Panc1 (cell line): ENCODE measurements around the gene TTC3. TPM values are rescaled to one million over a fixed set of nuclear protein-coding genes. Genes with fewer than 3 reads are reported as not detected.

Experiments used
- ATAC-seq: fragments of 200-7000 bp; cut with Tn5 transposase; 2 replicates; pipeline ENCODE4 v1.9.1; 2020; ENCODE audit warnings: mild to moderate bottlenecking, moderate library complexity
- BruUV-seq: library from RNA; stranded (reverse); fragments of 400-500 nt; replicated peaks from 2 replicates; lab custom pipeline; 2021; lab: Mats Ljungman, UMichigan
- CTCF ChIA-PET: fragments of 300-600 bp; sonication (Branson Sonifier 250); formaldehyde crosslinking; loops from one replicate; lab custom pipeline; 2022; ENCODE audit warnings: antibody characterized with exemption; lab: Charles Lee
- POLR2A ChIA-PET: fragments of 300-600 bp; sonication (Branson Sonifier 250); formaldehyde crosslinking; loops from one replicate; lab custom pipeline; 2022; ENCODE audit warnings: antibody characterized with exemption; lab: Charles Lee
- DNase-seq: peaks from one replicate; pipeline ENCODE4 v3.0.0-alpha.2; 2010; ENCODE audit warnings: low read depth, low spot score
- H3K27ac ChIP-seq: 2 replicates; pipeline ENCODE4 v1.5.1; 2011; ENCODE audit warnings: mild to moderate bottlenecking, low read length, inconsistent platforms
- H3K27me3 ChIP-seq: fragments of 200-500 bp; sonication (Bioruptor generic); 2 replicates; pipeline ENCODE4 v1.6.0; 2014; ENCODE audit warnings: low read length, inconsistent platforms; ENCODE audit not compliant: control insufficient read depth, insufficient read depth
- H3K36me3 ChIP-seq: fragments of 200-500 bp; sonication (Bioruptor generic); 2 replicates; pipeline ENCODE4 v1.5.1; 2014; ENCODE audit warnings: inconsistent platforms, mild to moderate bottlenecking, low read length, moderate library complexity; ENCODE audit not compliant: control insufficient read depth, insufficient read depth
- H3K4me1 ChIP-seq: 2 replicates; pipeline ENCODE4 v1.5.1; 2011; ENCODE audit warnings: inconsistent platforms, mild to moderate bottlenecking, low read length, moderate library complexity; ENCODE audit not compliant: control insufficient read depth, insufficient read depth
- H3K4me3 ChIP-seq, 2 experiments: 2 replicates each; pipeline ENCODE4 v1.5.1; 2011 to 2012; ENCODE audit warnings: low read depth in 2 of 2, low read length in 2 of 2, mild to moderate bottlenecking in 2 of 2, inconsistent platforms in 1 of 2, moderate library complexity in 1 of 2
- H3K9me3 ChIP-seq: fragments of 200-500 bp; sonication (Bioruptor generic); 2 replicates; pipeline ENCODE4 v1.5.1; 2014; ENCODE audit warnings: low read depth, mild to moderate bottlenecking, inconsistent platforms, low read length, moderate library complexity; ENCODE audit not compliant: control insufficient read depth, insufficient read depth
- POLR2AphosphoS5 ChIP-seq: IDR thresholded peaks from 2 replicates; pipeline ENCODE4 v1.6.1; 2012; ENCODE audit warnings: mild to moderate bottlenecking, low read depth, low read length, moderate library complexity
- SIN3A ChIP-seq: IDR thresholded peaks from 2 replicates; pipeline ENCODE4 v1.6.1; 2012; ENCODE audit warnings: low read depth, mild to moderate bottlenecking, low read length, moderate library complexity, borderline replicate concordance; ENCODE audit not compliant: insufficient read depth
- TCF7L2 ChIP-seq: IDR thresholded peaks from 2 replicates; pipeline ENCODE4 v1.6.1; 2011; ENCODE audit warnings: mild to moderate bottlenecking, low read depth, low read length, inconsistent platforms
- in situ Hi-C: cut with HindIII; loops from 2 replicates; pipeline ENCODE4 v1.10.0; 2016; ENCODE audit warnings: low sequenced_read_pairs, low pct_unique_long_range_greater_than_20kb
- intact Hi-C: fragments of 100-400 bp; cut with micrococcal nuclease; formaldehyde crosslinking; loops from one replicate; pipeline ENCODE4 v1.10.0; 2022; ENCODE audit not compliant: unreplicated experiment
- total RNA-seq: library from RNA; stranded (reverse); gene quantifications from one replicate; pipeline ENCODE4 v1.2.1, GENCODE V29; 2021; ENCODE audit not compliant: unreplicated experiment
- TF ChIP-seq, protein P1 (sequence below), 2 experiments: IDR thresholded peaks; 2 replicates each; pipeline ENCODE4 v1.6.1; 2011 to 2012; ENCODE audit warnings: low read depth in 2 of 2, control low read depth in 1 of 2, low read length in 1 of 2, mild to moderate bottlenecking in 1 of 2, moderate library complexity in 1 of 2; ENCODE audit not compliant: insufficient read depth in 1 of 2
- TF ChIP-seq, protein P2 (sequence below): fragments of 450-650 bp; IDR thresholded peaks from 2 replicates; pipeline ENCODE4 v1.5.1; 2017; ENCODE audit warnings: mild to moderate bottlenecking

Gene TTC3
- total RNA-seq, 1 experiment from 2014 or later = 83.0 TPM

DNA sequence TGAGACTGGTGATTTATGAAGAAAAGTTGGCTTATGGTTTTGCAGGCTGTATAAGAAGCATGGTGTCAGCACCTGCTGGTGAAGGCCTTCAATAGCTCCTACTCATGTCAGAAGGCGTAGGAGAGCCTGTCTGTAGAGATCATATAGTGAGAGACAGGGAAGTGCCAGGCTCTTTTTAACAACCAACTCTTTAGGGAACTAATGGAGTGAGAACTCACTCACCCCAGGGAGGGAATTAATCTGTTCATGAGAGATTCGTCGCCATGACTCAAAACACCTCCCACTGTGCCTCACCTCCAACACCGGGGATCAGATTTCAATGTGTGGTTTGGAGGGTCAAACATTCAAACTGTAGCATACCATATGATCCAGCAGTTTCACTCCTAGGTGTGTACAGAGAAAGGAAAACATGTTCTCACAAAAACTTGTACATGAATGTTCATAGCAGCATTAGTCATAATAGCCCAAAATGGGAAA is 72.6 kb downstream of the TTC3 start:
- Histone ChIP-seq H3K4me1 (no peaks in the 10 kb centered on the region), H3K27ac (no peak overlapping the region), H3K27me3 (no peaks in the 10 kb centered on the region), H3K36me3 (peaks cover 2% of the 10 kb centered on the region; the same call in 1 of the 2 replicates), H3K9me3 (no peaks in the 10 kb centered on the region), H3K4me3 (no peak overlapping the region)
- in situ Hi-C loops (no loop called here), intact Hi-C loops (no loop called here)
- TF ChIP-seq TCF7L2 (no peak), POLR2AphosphoS5 (no peak), SIN3A (no peak)
- TF ChIP-seq, protein P1, sequence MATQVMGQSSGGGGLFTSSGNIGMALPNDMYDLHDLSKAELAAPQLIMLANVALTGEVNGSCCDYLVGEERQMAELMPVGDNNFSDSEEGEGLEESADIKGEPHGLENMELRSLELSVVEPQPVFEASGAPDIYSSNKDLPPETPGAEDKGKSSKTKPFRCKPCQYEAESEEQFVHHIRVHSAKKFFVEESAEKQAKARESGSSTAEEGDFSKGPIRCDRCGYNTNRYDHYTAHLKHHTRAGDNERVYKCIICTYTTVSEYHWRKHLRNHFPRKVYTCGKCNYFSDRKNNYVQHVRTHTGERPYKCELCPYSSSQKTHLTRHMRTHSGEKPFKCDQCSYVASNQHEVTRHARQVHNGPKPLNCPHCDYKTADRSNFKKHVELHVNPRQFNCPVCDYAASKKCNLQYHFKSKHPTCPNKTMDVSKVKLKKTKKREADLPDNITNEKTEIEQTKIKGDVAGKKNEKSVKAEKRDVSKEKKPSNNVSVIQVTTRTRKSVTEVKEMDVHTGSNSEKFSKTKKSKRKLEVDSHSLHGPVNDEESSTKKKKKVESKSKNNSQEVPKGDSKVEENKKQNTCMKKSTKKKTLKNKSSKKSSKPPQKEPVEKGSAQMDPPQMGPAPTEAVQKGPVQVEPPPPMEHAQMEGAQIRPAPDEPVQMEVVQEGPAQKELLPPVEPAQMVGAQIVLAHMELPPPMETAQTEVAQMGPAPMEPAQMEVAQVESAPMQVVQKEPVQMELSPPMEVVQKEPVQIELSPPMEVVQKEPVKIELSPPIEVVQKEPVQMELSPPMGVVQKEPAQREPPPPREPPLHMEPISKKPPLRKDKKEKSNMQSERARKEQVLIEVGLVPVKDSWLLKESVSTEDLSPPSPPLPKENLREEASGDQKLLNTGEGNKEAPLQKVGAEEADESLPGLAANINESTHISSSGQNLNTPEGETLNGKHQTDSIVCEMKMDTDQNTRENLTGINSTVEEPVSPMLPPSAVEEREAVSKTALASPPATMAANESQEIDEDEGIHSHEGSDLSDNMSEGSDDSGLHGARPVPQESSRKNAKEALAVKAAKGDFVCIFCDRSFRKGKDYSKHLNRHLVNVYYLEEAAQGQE (IDR thresholded peaks at IDR 0.05; ENCODE audit: insufficient read depth in 1 of 2, low read depth in 2 of 2, low read length in 1 of 2) = no peak
- TF ChIP-seq, protein P2, sequence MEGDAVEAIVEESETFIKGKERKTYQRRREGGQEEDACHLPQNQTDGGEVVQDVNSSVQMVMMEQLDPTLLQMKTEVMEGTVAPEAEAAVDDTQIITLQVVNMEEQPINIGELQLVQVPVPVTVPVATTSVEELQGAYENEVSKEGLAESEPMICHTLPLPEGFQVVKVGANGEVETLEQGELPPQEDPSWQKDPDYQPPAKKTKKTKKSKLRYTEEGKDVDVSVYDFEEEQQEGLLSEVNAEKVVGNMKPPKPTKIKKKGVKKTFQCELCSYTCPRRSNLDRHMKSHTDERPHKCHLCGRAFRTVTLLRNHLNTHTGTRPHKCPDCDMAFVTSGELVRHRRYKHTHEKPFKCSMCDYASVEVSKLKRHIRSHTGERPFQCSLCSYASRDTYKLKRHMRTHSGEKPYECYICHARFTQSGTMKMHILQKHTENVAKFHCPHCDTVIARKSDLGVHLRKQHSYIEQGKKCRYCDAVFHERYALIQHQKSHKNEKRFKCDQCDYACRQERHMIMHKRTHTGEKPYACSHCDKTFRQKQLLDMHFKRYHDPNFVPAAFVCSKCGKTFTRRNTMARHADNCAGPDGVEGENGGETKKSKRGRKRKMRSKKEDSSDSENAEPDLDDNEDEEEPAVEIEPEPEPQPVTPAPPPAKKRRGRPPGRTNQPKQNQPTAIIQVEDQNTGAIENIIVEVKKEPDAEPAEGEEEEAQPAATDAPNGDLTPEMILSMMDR = no peak
- BruUV-seq = no TSS peak
- CTCF ChIA-PET = no interaction called here
- POLR2A ChIA-PET = no interaction called here
- ATAC-seq (no peak), DNase-seq (no peak)

DNA sequence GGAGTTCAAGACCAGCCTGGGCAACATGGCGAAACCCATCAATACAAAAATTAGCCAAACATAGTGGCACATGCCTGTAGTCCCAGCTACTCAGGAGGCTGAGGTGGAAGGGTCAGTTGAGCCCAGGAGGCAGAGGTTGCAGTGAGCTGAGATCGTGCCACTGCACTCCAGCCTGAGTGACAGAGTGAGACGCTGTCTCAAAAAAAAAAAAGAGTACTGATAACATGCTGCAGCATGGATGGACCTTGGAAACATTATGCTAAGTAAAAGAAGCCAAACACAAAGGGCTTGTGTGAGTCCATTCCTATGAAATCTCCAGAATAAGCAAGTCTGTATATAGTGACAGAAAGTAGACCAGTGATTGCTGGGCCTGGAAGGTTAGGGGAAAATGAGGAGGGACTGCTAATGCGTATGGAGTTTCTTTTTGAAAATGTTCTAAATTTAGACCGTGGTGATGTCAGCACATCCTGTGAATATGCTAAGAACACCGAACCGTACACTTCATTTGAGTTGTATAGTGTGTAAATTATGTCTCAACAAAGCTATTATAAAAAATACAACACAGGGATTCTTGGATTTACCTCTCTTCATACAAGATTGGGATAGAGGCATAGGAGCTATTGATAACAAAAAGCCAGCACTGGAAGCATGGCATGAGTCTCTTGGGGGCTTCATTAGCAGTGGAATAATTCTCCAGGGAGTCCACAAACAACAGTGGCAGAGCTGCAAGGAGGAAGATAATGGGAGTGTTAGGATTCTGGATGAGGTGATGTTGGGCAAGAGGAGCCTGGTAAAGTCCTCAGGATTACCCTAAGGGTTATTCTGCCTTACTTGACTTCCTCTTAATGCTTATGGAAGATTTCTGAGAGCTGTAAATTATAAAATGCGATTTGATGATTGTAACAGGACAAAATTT is 73.5 kb downstream of the TTC3 start:
- intact Hi-C loops = no loop called here
- no peak for ATAC-seq
- no TSS peak for BruUV-seq
- Histone ChIP-seq H3K36me3 (peaks cover 5% of the 10 kb centered on the region; the same call in 1 of the 2 replicates), H3K4me3 (no peak overlapping the region), H3K9me3 (no peaks in the 10 kb centered on the region), H3K4me1 (no peaks in the 10 kb centered on the region), H3K27me3 (no peaks in the 10 kb centered on the region), H3K27ac (no peak overlapping the region)
- DNase-seq = no peak
- in situ Hi-C loops = no loop called here
- CTCF ChIA-PET = no interaction called here
- POLR2A ChIA-PET = no interaction called here
- TF ChIP-seq TCF7L2 (no peak), SIN3A (no peak), POLR2AphosphoS5 (no peak)
- TF ChIP-seq, protein P1 (IDR thresholded peaks at IDR 0.05; ENCODE audit: insufficient read depth in 1 of 2, low read depth in 2 of 2, low read length in 1 of 2) = no peak
- TF ChIP-seq, protein P2 = no peak
